Choroid plexus epithelial cell (primary cell): ENCODE measurements around the gene CFAP99.

Experiments
- DNase-seq: peaks from one replicate; pipeline ENCODE4 v3.0.0-alpha.2; 2010; ENCODE audit warnings: low read depth
- H3K4me3 ChIP-seq: 2 replicates; pipeline ENCODE4 v1.5.1; 2011; ENCODE audit warnings: low read depth, mild to moderate bottlenecking, control low read depth, low read length, moderate library complexity
- TF ChIP-seq, protein P1 (sequence below): conservative IDR thresholded peaks from 2 replicates; pipeline ENCODE4 v1.5.1; 2011; ENCODE audit warnings: low read depth, mild to moderate bottlenecking, control low read depth, inconsistent platforms, low read length, moderate library complexity

CFAP99 gene

DNA sequence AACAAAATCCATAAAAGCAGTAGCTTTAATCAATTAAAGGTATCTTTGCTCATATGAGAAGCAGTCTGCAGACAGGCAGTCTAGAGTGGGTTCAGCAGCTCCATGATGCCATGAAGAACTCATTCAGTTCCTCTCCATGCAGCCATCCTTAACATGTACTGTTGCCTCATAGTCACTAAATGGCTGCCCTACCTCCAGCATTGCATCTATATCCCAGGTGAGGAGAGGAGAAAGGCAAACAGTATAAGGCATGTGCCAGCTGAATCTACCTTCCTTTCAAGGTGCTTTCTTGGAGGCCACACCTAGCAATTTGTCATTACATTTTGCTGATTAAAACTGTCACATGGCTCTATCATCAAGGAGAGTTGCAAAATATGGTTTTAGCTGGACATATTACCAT lies 13.2 kb downstream of the CFAP99 start:
- no peak for DNase-seq
- TF ChIP-seq, protein P1, sequence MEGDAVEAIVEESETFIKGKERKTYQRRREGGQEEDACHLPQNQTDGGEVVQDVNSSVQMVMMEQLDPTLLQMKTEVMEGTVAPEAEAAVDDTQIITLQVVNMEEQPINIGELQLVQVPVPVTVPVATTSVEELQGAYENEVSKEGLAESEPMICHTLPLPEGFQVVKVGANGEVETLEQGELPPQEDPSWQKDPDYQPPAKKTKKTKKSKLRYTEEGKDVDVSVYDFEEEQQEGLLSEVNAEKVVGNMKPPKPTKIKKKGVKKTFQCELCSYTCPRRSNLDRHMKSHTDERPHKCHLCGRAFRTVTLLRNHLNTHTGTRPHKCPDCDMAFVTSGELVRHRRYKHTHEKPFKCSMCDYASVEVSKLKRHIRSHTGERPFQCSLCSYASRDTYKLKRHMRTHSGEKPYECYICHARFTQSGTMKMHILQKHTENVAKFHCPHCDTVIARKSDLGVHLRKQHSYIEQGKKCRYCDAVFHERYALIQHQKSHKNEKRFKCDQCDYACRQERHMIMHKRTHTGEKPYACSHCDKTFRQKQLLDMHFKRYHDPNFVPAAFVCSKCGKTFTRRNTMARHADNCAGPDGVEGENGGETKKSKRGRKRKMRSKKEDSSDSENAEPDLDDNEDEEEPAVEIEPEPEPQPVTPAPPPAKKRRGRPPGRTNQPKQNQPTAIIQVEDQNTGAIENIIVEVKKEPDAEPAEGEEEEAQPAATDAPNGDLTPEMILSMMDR = no peak
- no peak overlapping the region for H3K4me3 ChIP-seq

DNA sequence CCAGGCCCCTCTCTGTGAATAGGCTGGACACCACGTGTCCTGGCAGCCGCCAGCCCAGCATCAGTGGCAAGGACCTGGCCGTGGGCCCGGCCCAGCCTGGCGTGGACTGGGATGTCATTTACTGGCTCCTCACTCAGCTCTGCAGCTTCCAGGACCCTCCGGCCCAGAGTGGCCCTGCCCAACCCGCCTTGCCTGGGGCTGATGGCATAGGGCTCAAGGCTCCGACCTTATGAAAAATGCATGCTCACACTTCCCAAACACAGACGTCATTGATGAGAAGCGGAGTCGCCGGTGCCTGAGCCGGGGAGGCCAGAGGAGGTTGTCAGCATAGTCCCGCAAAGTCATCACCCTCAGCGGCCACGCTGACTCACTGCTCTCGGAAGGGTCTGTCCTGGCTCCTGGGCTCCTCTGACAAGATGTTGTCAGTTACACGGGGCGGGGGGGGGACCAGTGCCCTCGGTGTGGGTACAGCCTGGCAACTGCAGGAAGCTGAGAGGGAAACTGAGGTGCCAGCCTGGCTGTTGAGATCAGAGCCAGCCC lies 14.3 kb downstream of the CFAP99 start:
- peak; percentile 61 for DNase-seq
- H3K4me3 ChIP-seq = no peak overlapping the region

DNA sequence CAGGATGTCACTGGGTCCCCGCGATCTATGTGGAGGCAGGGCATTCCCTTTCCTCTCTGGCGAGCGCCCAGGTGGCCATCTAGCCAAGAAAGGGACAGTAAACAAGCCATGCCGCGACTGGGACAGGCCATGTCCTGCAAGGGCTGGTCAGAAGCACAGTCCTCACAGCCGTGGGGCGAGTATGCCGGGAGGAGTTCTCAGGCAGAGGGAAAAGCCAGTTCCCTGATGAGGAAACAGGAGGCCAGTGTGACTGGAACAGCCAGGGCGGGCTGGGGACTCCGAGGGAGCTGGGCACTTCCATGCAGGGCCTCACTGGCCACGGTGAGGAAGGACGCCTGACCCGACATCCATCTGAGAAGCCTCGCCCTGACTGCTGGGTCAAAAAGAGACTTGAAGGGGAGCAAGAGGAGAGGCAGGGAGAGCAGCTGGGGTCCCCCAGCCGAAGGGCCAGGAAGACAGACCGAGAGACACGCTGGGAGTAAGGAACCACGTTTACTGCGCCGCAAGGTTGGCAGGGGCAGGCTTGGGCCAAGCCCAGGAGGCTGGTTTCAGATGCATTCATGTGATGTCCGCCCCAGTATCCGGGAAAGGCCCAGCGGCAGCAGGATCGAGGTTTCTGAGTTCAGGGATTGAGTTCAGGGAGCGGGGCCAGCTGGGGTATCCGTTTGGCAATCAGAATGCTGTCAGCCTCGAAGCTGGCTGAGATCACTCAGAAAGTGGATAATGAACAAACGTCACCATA lies 15.0 kb downstream of the CFAP99 start:
- no peak for DNase-seq
- TF ChIP-seq, protein P1 = no peak
- no peak overlapping the region for H3K4me3 ChIP-seq

More for the DNA sequence above, 14.3 kb downstream of the CFAP99 start:
- TF ChIP-seq, protein P1 = no peak

DNA sequence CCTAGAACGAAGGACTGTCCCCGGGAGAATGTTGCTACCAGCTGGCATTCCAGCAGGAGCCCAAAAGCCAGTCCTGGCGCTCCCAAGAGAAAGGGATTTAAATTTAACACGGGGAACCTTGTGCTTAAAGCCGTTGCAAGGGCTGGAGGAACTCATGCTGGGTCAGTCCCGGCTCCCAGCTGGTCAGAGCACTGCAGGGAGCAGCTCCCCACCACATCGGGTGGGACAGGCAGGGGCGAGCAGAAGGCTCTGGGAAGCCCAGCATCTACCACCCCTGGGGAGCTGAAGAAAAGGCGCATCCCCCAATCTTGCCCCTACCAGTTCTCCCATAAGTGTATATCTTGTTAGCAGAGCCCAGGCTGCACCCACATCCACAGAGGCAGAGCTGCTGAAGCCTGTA lies 15.7 kb downstream of the CFAP99 start:
- DNase-seq = no peak
- TF ChIP-seq, protein P1 = no peak
- no peak overlapping the region for H3K4me3 ChIP-seq

- DNase-seq = peak; percentile 43
- TF ChIP-seq, protein P1 = peak; percentile 60
- no peak overlapping the region for H3K4me3 ChIP-seq
Measured at GRCh38 chr4:2436301-2436700, 17.5 kb downstream of the CFAP99 start.

GRCh38 chr4:2436761-2437474 lies 18.2 kb downstream of the CFAP99 start:
- DNase-seq = no peak
- TF ChIP-seq, protein P1 = no peak
- H3K4me3 ChIP-seq = no peak overlapping the region
